ENCODE measurements around the gene DLG2. TPM values are rescaled to one million over a fixed set of nuclear protein-coding genes. Genes with fewer than 3 reads are reported as not detected.
A peak's percentile ranks its signal among the peaks of the same experiment; 100 is the strongest.

Gene DLG2
- total RNA-seq, 1 donor from 2014 or later = 1.8 TPM

- Histone ChIP-seq H3K4me1 (ENCODE audit: insufficient read depth, low read length) (peaks cover 9% of the 10 kb centered on the region), H3K79me2 (ENCODE audit: insufficient read depth, low read length) (no peaks in the 10 kb centered on the region), H3K27ac (ENCODE audit: low read depth, low read length) (no peak overlapping the region), H4K20me1 (ENCODE audit: insufficient read depth, low read length) (no peaks in the 10 kb centered on the region), H3K9ac (ENCODE audit: low read length) (no peak overlapping the region), H3K9me3 (ENCODE audit: insufficient read depth, low read depth, low read length) (no peaks in the 10 kb centered on the region), H3K27me3 (ENCODE audit: insufficient read depth, low read length) (no peaks in the 10 kb centered on the region), H3K4me3 (ENCODE audit: insufficient read depth, low read depth, low read length) (no peak overlapping the region), H2AFZ (ENCODE audit: low read depth, low read length) (no peak overlapping the region), H3K4me2 (ENCODE audit: low read length) (no peak overlapping the region), H3K36me3 (ENCODE audit: insufficient read depth, low read length) (no peaks in the 10 kb centered on the region)
- TF ChIP-seq EZH2 (IDR thresholded peaks at IDR 0.05; ENCODE audit: insufficient read depth, low read length) (no peak), CTCF (IDR thresholded peaks at IDR 0.05; ENCODE audit: insufficient read depth, low read depth, low read length) (no peak)
- DNase-seq (ENCODE audit: low read depth) = no peak
- Mint-ChIP-seq H3K4me1 (ENCODE audit: low read depth, unreplicated experiment) (peaks cover 9% of the 10 kb centered on the region), H3K36me3 (ENCODE audit: low read depth, unreplicated experiment) (no peaks in the 10 kb centered on the region), H3K9me3 (ENCODE audit: unreplicated experiment) (no peaks in the 10 kb centered on the region), H3K27ac (ENCODE audit: unreplicated experiment) (no peak overlapping the region), H3K4me3 (ENCODE audit: unreplicated experiment) (no peak overlapping the region), H3K27me3 (ENCODE audit: low read depth, unreplicated experiment) (no peaks in the 10 kb centered on the region)
- no peak for FAIRE-seq
Measured at GRCh38 chr11:84909740-84910139, 717.4 kb downstream of the DLG2 start.

- Histone ChIP-seq H3K27me3 (ENCODE audit: insufficient read depth, low read length) (no peaks in the 10 kb centered on the region), H3K4me2 (ENCODE audit: low read length) (peak overlapping the region; percentile 28), H3K4me3 (ENCODE audit: insufficient read depth, low read depth, low read length) (no peak overlapping the region), H4K20me1 (ENCODE audit: insufficient read depth, low read length) (no peaks in the 10 kb centered on the region), H3K9me3 (ENCODE audit: insufficient read depth, low read depth, low read length) (no peaks in the 10 kb centered on the region), H2AFZ (ENCODE audit: low read depth, low read length) (no peak overlapping the region), H3K4me1 (ENCODE audit: insufficient read depth, low read length) (peaks cover 9% of the 10 kb centered on the region), H3K36me3 (ENCODE audit: insufficient read depth, low read length) (no peaks in the 10 kb centered on the region), H3K27ac (ENCODE audit: low read depth, low read length) (no peak overlapping the region), H3K9ac (ENCODE audit: low read length) (no peak overlapping the region), H3K79me2 (ENCODE audit: insufficient read depth, low read length) (no peaks in the 10 kb centered on the region)
- H3K4me3 Mint-ChIP-seq (ENCODE audit: unreplicated experiment) = no peak overlapping the region
- no peaks in the 10 kb centered on the region for H3K36me3 Mint-ChIP-seq (ENCODE audit: low read depth, unreplicated experiment)
- H3K4me1 Mint-ChIP-seq (ENCODE audit: low read depth, unreplicated experiment) = peaks cover 9% of the 10 kb centered on the region
- H3K27me3 Mint-ChIP-seq (ENCODE audit: low read depth, unreplicated experiment) = no peaks in the 10 kb centered on the region
- no peak for FAIRE-seq
- no peak overlapping the region for H3K27ac Mint-ChIP-seq (ENCODE audit: unreplicated experiment)
- no peak for TF ChIP-seq EZH2 (IDR thresholded peaks at IDR 0.05; ENCODE audit: insufficient read depth, low read length)
- TF ChIP-seq CTCF (IDR thresholded peaks at IDR 0.05; ENCODE audit: insufficient read depth, low read depth, low read length) = no peak
- no peaks in the 10 kb centered on the region for H3K9me3 Mint-ChIP-seq (ENCODE audit: unreplicated experiment)
- DNase-seq (ENCODE audit: low read depth) = peak; percentile 75
Measured at GRCh38 chr11:84906995-84907394, 720.1 kb downstream of the DLG2 start.

GRCh38 chr11:84905411-84905810, 721.7 kb downstream of the DLG2 start:
- H3K36me3 Mint-ChIP-seq (ENCODE audit: low read depth, unreplicated experiment) = no peaks in the 10 kb centered on the region
- peaks cover 11% of the 10 kb centered on the region for H3K4me1 Mint-ChIP-seq (ENCODE audit: low read depth, unreplicated experiment)
- no peaks in the 10 kb centered on the region for H3K27me3 Mint-ChIP-seq (ENCODE audit: low read depth, unreplicated experiment)
- H3K4me2 ChIP-seq (ENCODE audit: low read length) = no peak overlapping the region
- H4K20me1 ChIP-seq (ENCODE audit: insufficient read depth, low read length) = no peaks in the 10 kb centered on the region
- H3K79me2 ChIP-seq (ENCODE audit: insufficient read depth, low read length) = no peaks in the 10 kb centered on the region
- no peaks in the 10 kb centered on the region for H3K27me3 ChIP-seq (ENCODE audit: insufficient read depth, low read length)
- TF ChIP-seq CTCF (IDR thresholded peaks at IDR 0.05; ENCODE audit: insufficient read depth, low read depth, low read length) (no peak), EZH2 (IDR thresholded peaks at IDR 0.05; ENCODE audit: insufficient read depth, low read length) (no peak)
- no peak overlapping the region for H3K9ac ChIP-seq (ENCODE audit: low read length)
- H3K9me3 Mint-ChIP-seq (ENCODE audit: unreplicated experiment) = no peaks in the 10 kb centered on the region
- H3K36me3 ChIP-seq (ENCODE audit: insufficient read depth, low read length) = no peaks in the 10 kb centered on the region
- no peak overlapping the region for H2AFZ ChIP-seq (ENCODE audit: low read depth, low read length)
- H3K27ac Mint-ChIP-seq (ENCODE audit: unreplicated experiment) = peak overlapping the region; percentile 37
- DNase-seq (ENCODE audit: low read depth) = peak; percentile 78
- H3K9me3 ChIP-seq (ENCODE audit: insufficient read depth, low read depth, low read length) = no peaks in the 10 kb centered on the region
- no peak overlapping the region for H3K27ac ChIP-seq (ENCODE audit: low read depth, low read length)
- peaks cover 9% of the 10 kb centered on the region for H3K4me1 ChIP-seq (ENCODE audit: insufficient read depth, low read length)
- no peak overlapping the region for H3K4me3 Mint-ChIP-seq (ENCODE audit: unreplicated experiment)
- no peak overlapping the region for H3K4me3 ChIP-seq (ENCODE audit: insufficient read depth, low read depth, low read length)
- FAIRE-seq = no peak
